Measurements from ENCODE around the gene CNPY1. TPM values are rescaled to one million over a fixed set of nuclear protein-coding genes. Genes with fewer than 3 reads are reported as not detected.

CNPY1 gene
- total RNA-seq, 1 donor from 2014 or later, result not detected

DNA sequence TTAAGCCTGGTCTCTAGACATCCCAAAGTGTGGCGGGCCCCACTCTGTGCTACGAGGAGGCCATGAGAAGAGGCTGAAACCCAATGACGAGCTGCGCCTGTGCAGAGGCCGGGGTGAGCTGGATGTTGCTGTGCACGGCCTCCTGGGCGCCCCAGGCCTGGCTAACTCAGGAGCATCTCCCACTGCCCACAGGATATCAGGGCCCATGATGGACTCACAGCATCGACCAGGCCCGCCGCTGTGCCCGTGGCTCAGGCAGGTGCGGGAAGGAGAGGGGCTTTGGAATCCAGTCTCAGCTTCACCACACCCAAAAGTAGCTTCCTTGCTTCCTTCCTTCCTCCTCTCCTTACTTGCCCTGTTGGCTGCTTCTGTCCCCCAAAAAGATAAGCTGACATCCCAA is 4.6 kb upstream of the CNPY1 start:
- peak in 1 of 2 donors; percentile 10 for ATAC-seq
- intact Hi-C loops (cut with DNase I), result no loop called here
- no peak for DNase-seq

DNA sequence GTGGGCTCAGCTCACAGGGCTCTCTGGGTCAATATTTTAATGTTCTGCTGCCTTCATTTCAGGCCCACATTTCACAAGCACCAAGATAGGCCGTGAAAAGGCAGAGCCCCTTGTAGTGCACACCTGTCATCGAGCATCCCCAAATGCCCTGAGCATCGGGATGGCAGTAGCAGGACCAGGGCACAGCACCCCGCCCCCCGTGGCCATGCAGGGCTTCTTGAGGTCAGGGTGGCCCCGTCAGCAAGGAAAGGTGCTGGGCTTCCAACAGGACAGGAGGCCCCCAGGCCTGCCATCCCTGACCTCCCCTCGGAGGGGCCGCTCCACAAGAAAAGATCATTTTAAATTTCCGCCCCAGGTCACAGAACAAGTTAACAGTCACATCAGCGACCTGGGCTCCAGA is 2.9 kb upstream of the CNPY1 start:
- intact Hi-C loops (cut with DNase I), result no loop called here
- no peaks in the 10 kb centered on the region for H3K4me1 ChIP-seq
- no peak for ATAC-seq
- no peak for DNase-seq
- H3K36me3 ChIP-seq, result no peaks in the 10 kb centered on the region
- H3K27me3 ChIP-seq (ENCODE audit: low read depth), result no peaks in the 10 kb centered on the region
- TF ChIP-seq, protein P1, sequence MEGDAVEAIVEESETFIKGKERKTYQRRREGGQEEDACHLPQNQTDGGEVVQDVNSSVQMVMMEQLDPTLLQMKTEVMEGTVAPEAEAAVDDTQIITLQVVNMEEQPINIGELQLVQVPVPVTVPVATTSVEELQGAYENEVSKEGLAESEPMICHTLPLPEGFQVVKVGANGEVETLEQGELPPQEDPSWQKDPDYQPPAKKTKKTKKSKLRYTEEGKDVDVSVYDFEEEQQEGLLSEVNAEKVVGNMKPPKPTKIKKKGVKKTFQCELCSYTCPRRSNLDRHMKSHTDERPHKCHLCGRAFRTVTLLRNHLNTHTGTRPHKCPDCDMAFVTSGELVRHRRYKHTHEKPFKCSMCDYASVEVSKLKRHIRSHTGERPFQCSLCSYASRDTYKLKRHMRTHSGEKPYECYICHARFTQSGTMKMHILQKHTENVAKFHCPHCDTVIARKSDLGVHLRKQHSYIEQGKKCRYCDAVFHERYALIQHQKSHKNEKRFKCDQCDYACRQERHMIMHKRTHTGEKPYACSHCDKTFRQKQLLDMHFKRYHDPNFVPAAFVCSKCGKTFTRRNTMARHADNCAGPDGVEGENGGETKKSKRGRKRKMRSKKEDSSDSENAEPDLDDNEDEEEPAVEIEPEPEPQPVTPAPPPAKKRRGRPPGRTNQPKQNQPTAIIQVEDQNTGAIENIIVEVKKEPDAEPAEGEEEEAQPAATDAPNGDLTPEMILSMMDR (IDR thresholded peaks at IDR 0.05), result no peak
- H3K27ac ChIP-seq, result no peak overlapping the region
- H3K4me3 ChIP-seq, result no peak overlapping the region
- H3K9me3 ChIP-seq, result no peaks in the 10 kb centered on the region

More for the DNA sequence above, 4.6 kb upstream of the CNPY1 start:
- no peaks in the 10 kb centered on the region for H3K27me3 ChIP-seq (ENCODE audit: low read depth)
- H3K36me3 ChIP-seq, result no peaks in the 10 kb centered on the region
- no peaks in the 10 kb centered on the region for H3K9me3 ChIP-seq
- H3K4me1 ChIP-seq, result no peaks in the 10 kb centered on the region
- TF ChIP-seq, protein P1 (IDR thresholded peaks at IDR 0.05), result no peak
- no peak overlapping the region for H3K4me3 ChIP-seq
- no peak overlapping the region for H3K27ac ChIP-seq

DNA sequence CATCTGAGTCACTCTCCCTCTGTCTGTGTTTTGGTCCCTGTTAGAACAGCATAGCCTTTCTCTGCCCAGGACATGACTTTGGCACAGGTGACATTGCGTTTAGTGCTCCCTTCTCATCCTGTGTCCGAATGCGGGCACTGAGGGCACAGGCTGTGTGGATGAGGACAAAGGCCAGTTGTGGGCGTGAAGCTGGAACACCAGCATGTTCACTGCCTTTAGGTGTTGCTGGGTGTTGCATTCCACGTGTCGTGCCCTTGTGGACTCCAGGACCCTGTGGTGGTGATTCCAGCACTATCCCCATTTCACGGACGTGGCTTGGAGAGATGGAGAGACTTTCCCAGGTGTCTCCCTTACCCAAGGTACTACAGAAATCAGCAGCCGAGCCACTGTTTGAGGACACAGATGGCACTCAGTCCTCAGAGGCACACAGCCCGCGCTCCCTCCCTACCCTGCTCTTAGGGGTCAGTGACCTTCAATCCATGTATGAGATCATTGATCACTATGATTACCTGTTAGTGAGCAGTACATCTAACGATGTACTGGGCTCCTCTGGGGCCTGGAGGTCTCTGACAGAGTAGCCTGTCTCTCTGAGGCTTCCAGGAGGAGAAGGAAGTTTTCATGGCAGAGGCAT is 917 bp upstream of the CNPY1 start:
- Histone ChIP-seq H3K4me3 (no peak overlapping the region), H3K36me3 (no peaks in the 10 kb centered on the region), H3K27ac (no peak overlapping the region), H3K9me3 (no peaks in the 10 kb centered on the region), H3K4me1 (no peaks in the 10 kb centered on the region), H3K27me3 (ENCODE audit: low read depth) (no peaks in the 10 kb centered on the region)
- intact Hi-C loops (cut with DNase I), result no loop called here
- TF ChIP-seq, protein P1 (IDR thresholded peaks at IDR 0.05), result no peak
- ATAC-seq (no peak), DNase-seq (no peak)

DNA sequence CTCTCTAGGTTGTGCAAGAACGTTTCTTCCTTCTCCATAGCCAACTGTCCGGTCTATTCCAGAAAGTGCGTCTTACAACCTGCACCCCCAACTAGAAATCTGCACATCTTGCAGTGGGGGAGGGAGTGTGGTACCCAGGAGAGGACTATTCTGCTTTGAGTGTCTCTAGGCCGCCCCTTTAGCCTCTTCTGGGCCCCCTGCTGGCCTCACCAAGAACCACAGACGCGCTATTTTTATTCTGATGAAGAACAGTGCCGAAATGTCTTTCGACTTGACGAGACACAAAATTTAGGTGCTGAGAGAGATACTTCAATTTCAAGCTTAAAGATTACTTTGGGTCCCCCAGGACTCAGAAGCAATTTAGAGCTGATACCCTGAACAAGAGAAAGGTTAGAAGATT is 1.0 kb downstream of the CNPY1 start:
- no peaks in the 10 kb centered on the region for H3K9me3 ChIP-seq
- H3K27ac ChIP-seq, result no peak overlapping the region
- ATAC-seq, result no peak
- TF ChIP-seq, protein P1 (IDR thresholded peaks at IDR 0.05), result no peak
- H3K4me1 ChIP-seq, result no peaks in the 10 kb centered on the region
- no peak overlapping the region for H3K4me3 ChIP-seq
- DNase-seq, result no peak
- no peaks in the 10 kb centered on the region for H3K27me3 ChIP-seq (ENCODE audit: low read depth)
- no peaks in the 10 kb centered on the region for H3K36me3 ChIP-seq
- intact Hi-C loops (cut with DNase I), result no loop called here

DNA sequence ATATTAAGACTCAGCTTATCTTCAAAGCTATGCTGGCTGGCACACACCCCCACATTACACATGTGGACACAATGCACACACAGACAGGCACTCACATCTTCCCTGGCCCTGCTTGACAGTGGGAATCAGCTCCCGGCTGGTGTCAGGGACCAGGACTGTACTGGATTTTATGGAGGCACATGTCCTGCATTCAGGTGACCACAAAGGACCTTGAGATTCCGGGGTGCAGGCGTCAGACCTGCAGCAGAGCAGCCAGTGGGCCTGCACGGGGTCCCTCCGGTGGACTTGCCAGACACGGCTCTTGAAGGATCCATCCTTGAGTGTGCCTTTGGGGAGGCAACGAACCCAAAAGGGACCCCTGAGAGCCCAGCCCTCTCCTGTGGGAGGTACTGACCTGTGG is 1.9 kb downstream of the CNPY1 start:
- ATAC-seq (no peak), DNase-seq (no peak)
- no peaks in the 10 kb centered on the region for H3K36me3 ChIP-seq
- peaks cover under 1% of the 10 kb centered on the region for H3K27me3 ChIP-seq (ENCODE audit: low read depth)
- no peak overlapping the region for H3K4me3 ChIP-seq
- TF ChIP-seq, protein P1 (IDR thresholded peaks at IDR 0.05), result no peak
- no peak overlapping the region for H3K27ac ChIP-seq
- intact Hi-C loops (cut with DNase I), result no loop called here
- H3K9me3 ChIP-seq, result no peaks in the 10 kb centered on the region
- no peaks in the 10 kb centered on the region for H3K4me1 ChIP-seq

Measured in lower lobe of right lung (tissue), 2 donors.